22Rv1 (cell line): ENCODE measurements around the gene MAGI2.

ENCODE experiments used
- ZFX ChIP-seq: fragments of 450-650 bp; IDR thresholded peaks from 2 replicates; pipeline ENCODE4 v1.6.1; 2017; ENCODE audit warnings: antibody characterized with exemption, borderline replicate concordance
- TF ChIP-seq, protein P1 (sequence below): fragments of 450-650 bp; IDR thresholded peaks from 2 replicates; pipeline ENCODE4 v1.5.1; 2017; ENCODE audit warnings: mild to moderate bottlenecking

DNA sequence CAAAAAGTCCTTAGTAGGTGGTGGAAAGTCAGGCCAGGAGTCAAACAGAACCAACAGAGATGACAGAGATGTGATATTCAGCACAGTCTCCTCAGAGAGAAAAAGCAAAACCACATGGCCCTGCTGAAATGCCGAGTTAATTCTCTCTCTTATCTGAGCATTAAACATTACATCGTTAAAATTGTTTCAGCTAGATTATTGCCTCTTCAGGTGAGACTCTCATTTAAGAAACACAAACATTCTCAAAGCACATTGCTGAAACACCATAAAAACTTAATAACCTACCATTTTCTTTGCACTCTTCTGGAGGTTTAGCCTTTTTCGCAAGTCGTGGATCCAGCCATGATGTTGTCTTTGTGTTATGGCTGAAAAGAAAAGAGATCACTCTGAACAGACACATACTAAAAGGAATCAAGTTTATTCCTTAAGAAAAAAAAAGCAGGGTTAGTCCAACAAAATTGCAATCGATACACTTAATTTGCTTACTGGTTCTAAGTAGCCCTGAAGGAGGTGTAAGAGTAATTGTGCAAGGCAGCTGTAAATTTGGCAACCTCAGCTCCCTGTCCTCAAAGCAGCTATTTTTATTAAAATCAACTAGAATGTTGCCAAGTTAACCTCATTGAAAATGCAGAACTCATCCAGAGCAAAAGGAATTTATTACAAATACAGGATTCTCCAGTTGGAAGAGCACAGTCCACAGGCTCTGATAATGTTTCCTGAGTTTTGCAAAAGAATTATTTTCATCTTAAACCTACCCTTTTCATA, 963.8 kb downstream of the MAGI2 start:
- TF ChIP-seq, protein P1, sequence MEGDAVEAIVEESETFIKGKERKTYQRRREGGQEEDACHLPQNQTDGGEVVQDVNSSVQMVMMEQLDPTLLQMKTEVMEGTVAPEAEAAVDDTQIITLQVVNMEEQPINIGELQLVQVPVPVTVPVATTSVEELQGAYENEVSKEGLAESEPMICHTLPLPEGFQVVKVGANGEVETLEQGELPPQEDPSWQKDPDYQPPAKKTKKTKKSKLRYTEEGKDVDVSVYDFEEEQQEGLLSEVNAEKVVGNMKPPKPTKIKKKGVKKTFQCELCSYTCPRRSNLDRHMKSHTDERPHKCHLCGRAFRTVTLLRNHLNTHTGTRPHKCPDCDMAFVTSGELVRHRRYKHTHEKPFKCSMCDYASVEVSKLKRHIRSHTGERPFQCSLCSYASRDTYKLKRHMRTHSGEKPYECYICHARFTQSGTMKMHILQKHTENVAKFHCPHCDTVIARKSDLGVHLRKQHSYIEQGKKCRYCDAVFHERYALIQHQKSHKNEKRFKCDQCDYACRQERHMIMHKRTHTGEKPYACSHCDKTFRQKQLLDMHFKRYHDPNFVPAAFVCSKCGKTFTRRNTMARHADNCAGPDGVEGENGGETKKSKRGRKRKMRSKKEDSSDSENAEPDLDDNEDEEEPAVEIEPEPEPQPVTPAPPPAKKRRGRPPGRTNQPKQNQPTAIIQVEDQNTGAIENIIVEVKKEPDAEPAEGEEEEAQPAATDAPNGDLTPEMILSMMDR: no peak
- TF ChIP-seq ZFX: no peak
